ENCODE data around the gene CZIB.

CZIB gene

GRCh38 chr1:53264048-53264447 lies 43.6 kb upstream of the CZIB start:
- H3K36me3 ChIP-seq: peaks cover 0 to 61% (median 4%) of the 10 kb centered on the region in 3 donors
- DNase-seq: no peak
- no peaks in the 10 kb centered on the region for H3K4me1 ChIP-seq
- no peak overlapping the region for H3K4me3 ChIP-seq
- TF ChIP-seq, protein P1, sequence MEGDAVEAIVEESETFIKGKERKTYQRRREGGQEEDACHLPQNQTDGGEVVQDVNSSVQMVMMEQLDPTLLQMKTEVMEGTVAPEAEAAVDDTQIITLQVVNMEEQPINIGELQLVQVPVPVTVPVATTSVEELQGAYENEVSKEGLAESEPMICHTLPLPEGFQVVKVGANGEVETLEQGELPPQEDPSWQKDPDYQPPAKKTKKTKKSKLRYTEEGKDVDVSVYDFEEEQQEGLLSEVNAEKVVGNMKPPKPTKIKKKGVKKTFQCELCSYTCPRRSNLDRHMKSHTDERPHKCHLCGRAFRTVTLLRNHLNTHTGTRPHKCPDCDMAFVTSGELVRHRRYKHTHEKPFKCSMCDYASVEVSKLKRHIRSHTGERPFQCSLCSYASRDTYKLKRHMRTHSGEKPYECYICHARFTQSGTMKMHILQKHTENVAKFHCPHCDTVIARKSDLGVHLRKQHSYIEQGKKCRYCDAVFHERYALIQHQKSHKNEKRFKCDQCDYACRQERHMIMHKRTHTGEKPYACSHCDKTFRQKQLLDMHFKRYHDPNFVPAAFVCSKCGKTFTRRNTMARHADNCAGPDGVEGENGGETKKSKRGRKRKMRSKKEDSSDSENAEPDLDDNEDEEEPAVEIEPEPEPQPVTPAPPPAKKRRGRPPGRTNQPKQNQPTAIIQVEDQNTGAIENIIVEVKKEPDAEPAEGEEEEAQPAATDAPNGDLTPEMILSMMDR (IDR thresholded peaks at IDR 0.05): no peak
- intact Hi-C loops (cut with DNase I; ENCODE audit: low total_unique reads): no loop called here
- H3K27me3 ChIP-seq: no peaks in the 10 kb centered on the region
- H3K27ac ChIP-seq: no peak overlapping the region
- no peaks in the 10 kb centered on the region for H3K9me3 ChIP-seq

DNA sequence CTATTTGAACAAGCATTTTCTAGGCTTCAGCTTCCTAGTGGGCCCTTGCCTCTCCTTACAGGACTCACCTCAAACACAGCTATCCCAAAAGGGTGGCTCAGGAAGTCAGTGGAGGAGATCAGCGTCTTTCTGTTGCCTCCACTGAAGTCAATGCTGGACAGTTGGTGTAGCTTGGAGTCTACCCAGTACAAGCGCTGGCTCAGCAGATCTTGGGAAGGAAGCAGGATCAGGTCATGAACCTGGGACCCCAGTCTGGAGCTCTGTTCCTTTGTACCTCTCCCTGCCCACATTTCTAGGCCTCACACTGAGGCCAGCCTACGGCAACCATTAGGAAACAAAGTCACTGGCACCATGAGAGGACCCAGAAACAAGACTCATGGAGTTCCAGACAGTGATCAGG lies 41.6 kb upstream of the CZIB start:
- TF ChIP-seq, protein P1 (IDR thresholded peaks at IDR 0.05): no peak
- peaks cover 0 to 70% (median 4%) of the 10 kb centered on the region in 3 donors for H3K36me3 ChIP-seq
- intact Hi-C loops (cut with DNase I; ENCODE audit: low total_unique reads): no loop called here

DNA sequence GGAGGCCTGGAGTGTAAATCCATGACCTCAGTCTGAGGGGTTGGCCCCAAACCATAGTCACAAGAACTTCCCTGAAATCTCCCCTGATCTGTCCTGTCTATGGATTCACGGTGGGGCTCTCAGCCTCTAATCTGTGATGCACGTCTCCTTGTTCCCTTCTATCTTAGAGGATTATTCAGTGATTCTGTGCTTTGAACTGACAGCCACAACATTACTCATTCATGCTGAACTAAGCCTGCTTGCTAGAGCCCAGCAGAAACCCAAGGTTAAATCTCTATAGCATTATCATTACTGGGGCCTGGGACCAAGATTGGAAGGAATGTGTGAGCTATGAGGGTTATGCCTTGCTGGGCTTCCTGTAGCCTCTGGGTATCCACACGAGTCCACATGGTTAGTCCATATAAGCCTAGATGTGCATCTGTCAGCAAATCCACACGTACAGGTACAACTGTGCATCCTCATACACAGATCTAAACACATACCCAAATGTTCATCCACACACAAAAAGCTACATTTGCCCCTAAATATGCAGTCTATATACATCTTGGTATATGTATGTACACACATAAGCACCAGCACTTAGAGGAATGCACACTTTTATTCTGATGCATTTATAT lies 40.3 kb upstream of the CZIB start:
- Histone ChIP-seq H3K27ac (no peak overlapping the region), H3K36me3 (peaks cover 0 to 70% (median 4%) of the 10 kb centered on the region in 3 donors), H3K4me1 (no peaks in the 10 kb centered on the region), H3K9me3 (no peaks in the 10 kb centered on the region), H3K4me3 (no peak overlapping the region), H3K27me3 (no peaks in the 10 kb centered on the region)
- TF ChIP-seq, protein P1 (IDR thresholded peaks at IDR 0.05): no peak
- intact Hi-C loops (cut with DNase I; ENCODE audit: low total_unique reads): no loop called here
- no peak for DNase-seq

More for the DNA sequence above, 41.6 kb upstream of the CZIB start:
- Histone ChIP-seq H3K27me3 (no peaks in the 10 kb centered on the region), H3K9me3 (no peaks in the 10 kb centered on the region), H3K27ac (no peak overlapping the region), H3K4me3 (no peak overlapping the region), H3K4me1 (no peaks in the 10 kb centered on the region)
- no peak for DNase-seq

- DNase-seq: no peak
- Histone ChIP-seq H3K4me3 (no peak overlapping the region), H3K27ac (no peak overlapping the region), H3K9me3 (no peaks in the 10 kb centered on the region), H3K4me1 (no peaks in the 10 kb centered on the region), H3K36me3 (peaks cover 0 to 64% (median 4%) of the 10 kb centered on the region in 3 donors), H3K27me3 (no peaks in the 10 kb centered on the region)
- TF ChIP-seq, protein P1 (IDR thresholded peaks at IDR 0.05): no peak
- intact Hi-C loops (cut with DNase I; ENCODE audit: low total_unique reads): no loop called here
Observed at GRCh38 chr1:53259932-53260331, 39.5 kb upstream of the CZIB start.

DNA sequence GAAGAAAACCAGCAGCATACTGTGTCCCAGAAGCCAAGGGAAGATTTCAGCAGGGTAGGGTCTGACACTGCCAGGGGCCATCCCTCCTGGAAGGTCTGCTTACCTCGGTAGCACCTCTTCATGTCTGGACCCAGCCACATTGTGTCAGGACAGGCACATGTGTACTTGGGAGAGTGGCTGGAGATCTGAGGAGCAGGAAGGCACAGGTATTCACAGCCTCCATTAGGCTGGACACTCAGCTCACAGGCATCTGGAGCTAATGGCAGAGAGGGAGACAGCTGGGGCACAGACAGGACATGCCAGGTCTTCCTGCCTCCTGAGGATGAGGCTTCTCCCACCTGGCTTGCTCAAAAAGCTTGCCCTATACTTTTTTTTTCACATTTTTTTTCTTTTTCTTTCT lies 37.8 kb upstream of the CZIB start:
- no peak overlapping the region for H3K27ac ChIP-seq
- H3K36me3 ChIP-seq: peaks cover 0 to 54% (median 0%) of the 10 kb centered on the region in 3 donors
- H3K27me3 ChIP-seq: no peaks in the 10 kb centered on the region
- intact Hi-C loops (cut with DNase I; ENCODE audit: low total_unique reads): no loop called here
- H3K4me3 ChIP-seq: no peak overlapping the region
- DNase-seq: no peak
- H3K4me1 ChIP-seq: no peaks in the 10 kb centered on the region
- TF ChIP-seq, protein P1 (IDR thresholded peaks at IDR 0.05): no peak
- H3K9me3 ChIP-seq: no peaks in the 10 kb centered on the region
